WERI-Rb-1 (cell line): ENCODE results near the gene CTAGE9.

Experiments
- DNase-seq: peaks from one replicate; pipeline ENCODE4 v3.0.0-alpha.2; 2020
- H3K27ac ChIP-seq: fragments of 250-450 bp; sonication (Bioruptor Pico); 2 replicates; pipeline ENCODE4 v1.5.1; 2020; ENCODE audit warnings: mild to moderate bottlenecking, moderate library complexity
- H3K27me3 ChIP-seq: fragments of 250-450 bp; sonication (Bioruptor Pico); 2 replicates; pipeline ENCODE4 v1.5.1; 2021; ENCODE audit warnings: mild to moderate bottlenecking, low read depth, moderate library complexity; ENCODE audit not compliant: insufficient read depth, severe bottlenecking
- H3K36me3 ChIP-seq: fragments of 250-450 bp; sonication (Bioruptor Pico); 2 replicates; pipeline ENCODE4 v1.5.1; 2020; ENCODE audit warnings: mild to moderate bottlenecking, moderate library complexity
- H3K4me3 ChIP-seq: 2 replicates; pipeline ENCODE4 v1.5.1; 2011; ENCODE audit warnings: low read depth, mild to moderate bottlenecking, control low read depth, low read length
- H3K9me3 ChIP-seq: fragments of 250-450 bp; sonication (Bioruptor Pico); 2 replicates; pipeline ENCODE4 v1.5.1; 2021; ENCODE audit warnings: mild to moderate bottlenecking, moderate library complexity; ENCODE audit not compliant: severe bottlenecking
- CTCF ChIP-seq: IDR thresholded peaks from 2 replicates; pipeline ENCODE4 v1.5.1; 2011; ENCODE audit warnings: low read depth, mild to moderate bottlenecking, control low read depth, inconsistent platforms, low read length

Gene CTAGE9

GRCh38 chr6:131733376-131734016 is 22.7 kb upstream of the CTAGE9 start:
- peaks cover 3% of the 10 kb centered on the region for H3K27me3 ChIP-seq
- H3K4me3 ChIP-seq = no peak overlapping the region
- no peaks in the 10 kb centered on the region for H3K9me3 ChIP-seq
- no peaks in the 10 kb centered on the region for H3K36me3 ChIP-seq
- no peak for DNase-seq
- no peak for TF ChIP-seq CTCF
- H3K27ac ChIP-seq = no peak overlapping the region

DNA sequence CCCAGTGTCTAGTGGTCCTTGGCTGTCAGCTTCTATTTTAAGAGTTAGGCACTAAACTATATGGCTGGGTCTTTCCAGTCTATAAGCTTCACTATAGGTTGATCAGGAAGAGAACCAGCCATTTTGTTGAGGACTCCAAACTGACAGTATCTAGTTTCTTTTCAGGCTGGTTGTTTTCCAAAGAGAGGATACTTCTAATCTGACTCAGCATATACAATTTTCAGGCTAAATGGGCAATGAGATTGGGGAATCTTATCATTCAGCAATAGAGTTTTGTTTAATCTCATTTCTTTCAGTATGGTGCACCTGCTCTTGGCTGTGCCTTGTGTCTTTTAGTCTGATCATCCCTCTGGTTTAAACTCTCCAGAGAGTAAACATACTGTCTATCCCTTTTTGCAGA is 20.4 kb upstream of the CTAGE9 start:
- H3K4me3 ChIP-seq = no peak overlapping the region
- no peak for DNase-seq
- H3K36me3 ChIP-seq = no peaks in the 10 kb centered on the region
- H3K27ac ChIP-seq = no peak overlapping the region
- peaks cover 3% of the 10 kb centered on the region for H3K27me3 ChIP-seq
- H3K9me3 ChIP-seq = peaks cover 3% of the 10 kb centered on the region
- TF ChIP-seq CTCF = no peak

DNA sequence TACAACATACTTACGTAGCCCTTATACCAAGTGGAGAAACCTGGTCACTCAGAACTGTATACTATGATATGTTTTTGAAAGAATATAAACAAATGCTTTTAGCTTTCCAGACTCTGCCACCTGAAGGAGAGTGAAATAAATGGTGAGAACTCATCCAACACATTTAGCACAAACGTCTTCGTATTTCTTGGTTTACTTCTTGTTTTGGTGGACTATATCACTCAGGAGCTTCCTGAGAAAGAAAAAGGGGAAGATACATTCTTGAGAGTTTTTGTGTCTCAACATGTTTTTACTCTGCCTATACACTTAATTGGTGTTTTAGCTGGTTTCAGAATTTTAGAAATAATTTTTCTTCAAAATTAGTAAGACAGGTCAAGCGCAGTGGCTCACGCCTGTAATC is 19.4 kb upstream of the CTAGE9 start:
- Histone ChIP-seq H3K9me3 (peaks cover 3% of the 10 kb centered on the region), H3K4me3 (no peak overlapping the region), H3K27ac (no peak overlapping the region), H3K36me3 (no peaks in the 10 kb centered on the region), H3K27me3 (peaks cover 5% of the 10 kb centered on the region)
- no peak for DNase-seq
- TF ChIP-seq CTCF = no peak

- H3K9me3 ChIP-seq = peaks cover 3% of the 10 kb centered on the region
- H3K27ac ChIP-seq = no peak overlapping the region
- DNase-seq = no peak
- no peak for TF ChIP-seq CTCF
- no peaks in the 10 kb centered on the region for H3K36me3 ChIP-seq
- H3K4me3 ChIP-seq = no peak overlapping the region
- H3K27me3 ChIP-seq = peaks cover 5% of the 10 kb centered on the region
Observed at GRCh38 chr6:131729550-131729949, 18.7 kb upstream of the CTAGE9 start.

DNA sequence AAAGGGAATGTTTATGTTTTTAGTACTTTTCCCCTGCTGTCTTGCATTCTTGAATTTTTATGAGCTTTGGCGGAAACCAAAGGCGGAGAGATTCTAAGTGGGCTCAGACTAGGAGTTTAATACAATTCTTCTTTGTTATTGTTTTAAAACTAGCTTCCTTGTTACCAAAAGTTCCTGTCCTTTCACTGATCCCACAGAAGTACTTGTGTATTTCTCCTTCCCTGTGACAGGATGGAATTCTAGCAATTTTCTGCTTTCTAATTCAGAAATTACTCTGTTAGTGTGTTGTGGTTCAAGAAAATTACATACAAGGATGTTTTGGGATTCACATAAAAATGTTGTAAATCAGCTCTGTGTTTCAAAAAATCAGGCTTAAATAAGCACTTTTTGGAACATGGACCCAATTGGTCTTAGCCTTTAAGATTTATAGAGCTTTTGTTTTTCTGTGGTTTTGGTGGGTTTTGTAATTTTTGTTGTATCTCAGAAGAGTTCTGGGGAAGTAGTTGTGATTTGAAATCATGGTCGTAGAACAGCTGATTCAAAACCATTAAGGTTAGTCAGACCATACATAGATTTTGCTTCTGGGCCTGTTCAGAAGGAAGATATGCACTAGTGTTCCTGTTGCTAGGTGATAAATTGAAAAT is 17.6 kb upstream of the CTAGE9 start:
- no peak overlapping the region for H3K4me3 ChIP-seq
- H3K27me3 ChIP-seq = peaks cover 5% of the 10 kb centered on the region
- no peaks in the 10 kb centered on the region for H3K36me3 ChIP-seq
- no peak overlapping the region for H3K27ac ChIP-seq
- DNase-seq = no peak
- TF ChIP-seq CTCF = no peak
- H3K9me3 ChIP-seq = peaks cover 3% of the 10 kb centered on the region

GRCh38 chr6:131727868-131728267 is 17.1 kb upstream of the CTAGE9 start:
- no peak for DNase-seq
- Histone ChIP-seq H3K27me3 (peaks cover 5% of the 10 kb centered on the region), H3K36me3 (no peaks in the 10 kb centered on the region), H3K4me3 (no peak overlapping the region), H3K9me3 (peaks cover 3% of the 10 kb centered on the region), H3K27ac (no peak overlapping the region)
- TF ChIP-seq CTCF = no peak
